ENCODE results near the gene SLC25A24.

- TF ChIP-seq CTCF (IDR thresholded peaks at IDR 0.05) (no peak), EP300 (IDR thresholded peaks at IDR 0.05) (no peak), POLR2A (IDR thresholded peaks at IDR 0.05) (no peak)
Measured at GRCh38 chr1:108113496-108113895, 86.6 kb downstream of the SLC25A24 start.

Measured in ovary (tissue), 3 donors.